HG03064 (cell line): ENCODE measurements around the gene CIB2.

Experiments used
- ATAC-seq: cut with Tn5 transposase; IDR thresholded peaks from one replicate; pipeline ENCODE4 v1.9.1; 2021; ENCODE audit warnings: low read depth; ENCODE audit not compliant: unreplicated experiment

CIB2 gene

GRCh38 chr15:78149805-78150751 lies 18.8 kb upstream of the CIB2 start:
- ATAC-seq, result peak; percentile 15

DNA sequence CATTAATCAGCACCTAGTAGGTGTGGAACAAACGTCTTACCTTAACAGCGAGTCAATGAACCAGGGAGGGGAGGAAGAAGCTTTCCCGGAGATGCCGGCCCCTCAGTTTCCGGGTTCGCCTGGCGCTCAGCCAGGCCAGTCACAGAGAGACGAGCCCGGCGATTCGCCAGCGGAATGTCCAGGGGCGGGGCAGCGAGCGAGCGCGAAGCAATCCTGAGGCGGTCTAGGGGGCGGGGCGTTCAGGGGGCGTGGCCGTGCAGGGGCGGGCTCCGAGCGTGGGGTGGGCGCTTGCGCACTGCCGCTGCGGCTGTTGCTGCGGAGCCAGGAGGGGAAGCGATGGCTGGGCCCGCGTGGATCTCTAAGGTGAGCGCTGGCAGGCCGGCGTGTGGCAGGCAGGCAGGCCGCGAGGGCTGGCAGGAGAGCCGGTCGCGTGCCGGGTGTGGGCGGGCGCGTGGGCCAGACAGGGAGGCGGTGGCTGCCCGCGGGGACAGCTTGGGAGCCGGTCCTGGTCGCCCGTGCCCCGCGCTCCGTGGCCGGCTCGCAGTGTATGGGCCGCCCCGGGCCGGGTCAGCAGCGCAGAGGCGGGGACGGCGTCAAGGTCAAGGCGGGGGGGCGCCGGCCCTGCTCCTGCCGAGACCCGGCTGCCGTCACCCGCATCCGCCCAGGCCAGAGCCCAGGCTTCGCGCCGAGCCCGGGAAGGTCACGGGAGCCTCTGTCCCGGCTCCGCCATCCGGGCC lies 18.0 kb upstream of the CIB2 start, which contains the start of gene IDH3A:
Gene IDH3A (plus strand): TSS at position 295 of the 737 bp plus-strand sequence. CDS start 42 bp downstream, at position 337.
- peak; percentile 59 for ATAC-seq

DNA sequence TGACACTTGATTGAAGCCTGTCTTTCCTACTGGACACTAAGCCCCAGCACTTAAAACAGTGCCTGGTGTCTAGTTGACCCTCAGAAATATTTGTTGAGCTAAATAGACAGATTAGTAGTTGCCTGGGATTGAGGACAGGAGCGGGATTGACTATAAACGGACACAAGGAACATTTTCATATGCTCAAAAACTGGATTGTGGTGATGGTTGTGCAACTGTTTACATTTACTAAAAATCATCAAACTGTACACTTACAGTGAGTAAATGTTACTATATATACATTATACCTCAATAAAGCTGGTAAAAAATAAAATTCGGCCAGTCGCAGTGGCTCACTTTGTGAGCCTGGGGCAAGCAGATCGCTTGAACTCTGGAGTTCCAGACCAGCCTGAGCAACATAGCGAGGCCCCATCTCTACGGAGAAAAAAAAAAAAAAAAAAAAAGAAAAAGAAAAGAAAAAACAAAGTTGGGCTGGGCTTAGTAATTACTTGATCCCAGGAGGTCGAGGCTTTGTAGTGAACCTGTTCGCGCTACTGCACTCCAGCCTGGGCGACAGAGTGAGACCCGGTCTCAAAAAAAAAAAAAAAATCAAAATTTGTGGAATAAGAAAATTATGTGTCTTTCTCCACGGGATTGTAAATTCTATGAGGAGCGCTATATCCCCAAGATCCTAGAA lies 17.3 kb upstream of the CIB2 start:
- no peak for ATAC-seq

- no peak for ATAC-seq
Measured at GRCh38 chr15:78147566-78147965, 16.3 kb upstream of the CIB2 start.

GRCh38 chr15:78146425-78147154 lies 15.3 kb upstream of the CIB2 start:
- no peak for ATAC-seq

DNA sequence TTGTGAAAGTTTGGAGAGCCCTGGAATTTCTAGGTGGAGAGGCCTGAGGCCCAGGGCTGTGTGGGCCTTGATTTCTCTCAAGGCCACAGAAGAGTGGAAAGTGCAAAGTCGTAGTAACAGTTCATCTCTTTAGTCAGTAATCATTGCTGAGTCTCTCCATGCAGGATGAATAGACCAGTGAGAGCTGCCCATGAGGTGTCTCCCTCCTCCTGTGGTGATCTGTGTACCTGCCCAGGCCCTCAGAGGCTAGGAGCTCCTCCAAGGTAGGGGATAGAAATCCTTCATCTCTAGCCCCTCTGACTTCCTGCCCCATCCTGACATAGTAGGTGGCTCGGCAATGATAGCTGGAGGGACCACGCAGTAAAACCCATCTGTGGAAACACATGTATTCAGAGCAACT lies 11.1 kb upstream of the CIB2 start:
- no peak for ATAC-seq

GRCh38 chr15:78140292-78140691 lies 9.0 kb upstream of the CIB2 start:
- ATAC-seq, result no peak

GRCh38 chr15:78139578-78139977 lies 8.3 kb upstream of the CIB2 start:
- ATAC-seq, result no peak

DNA sequence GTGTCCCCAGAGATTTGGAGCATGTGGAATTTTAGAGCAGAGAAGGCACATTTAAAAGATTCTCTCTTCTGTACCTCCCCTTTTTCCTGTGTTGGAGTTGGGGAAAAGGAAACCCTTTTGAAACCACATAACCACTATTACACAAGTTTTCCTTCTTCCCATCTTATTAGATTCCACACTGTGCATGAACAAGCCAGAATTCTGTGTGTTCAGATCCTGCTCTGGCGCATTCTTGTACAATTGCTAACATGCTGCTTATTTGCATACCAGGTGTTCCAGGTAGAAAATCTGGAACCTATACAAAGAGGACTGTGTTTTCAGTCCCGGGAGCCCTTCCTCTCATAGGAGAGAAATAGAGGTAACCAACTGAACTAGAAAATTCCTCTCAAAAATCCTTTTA lies 2.6 kb upstream of the CIB2 start:
- no peak for ATAC-seq

DNA sequence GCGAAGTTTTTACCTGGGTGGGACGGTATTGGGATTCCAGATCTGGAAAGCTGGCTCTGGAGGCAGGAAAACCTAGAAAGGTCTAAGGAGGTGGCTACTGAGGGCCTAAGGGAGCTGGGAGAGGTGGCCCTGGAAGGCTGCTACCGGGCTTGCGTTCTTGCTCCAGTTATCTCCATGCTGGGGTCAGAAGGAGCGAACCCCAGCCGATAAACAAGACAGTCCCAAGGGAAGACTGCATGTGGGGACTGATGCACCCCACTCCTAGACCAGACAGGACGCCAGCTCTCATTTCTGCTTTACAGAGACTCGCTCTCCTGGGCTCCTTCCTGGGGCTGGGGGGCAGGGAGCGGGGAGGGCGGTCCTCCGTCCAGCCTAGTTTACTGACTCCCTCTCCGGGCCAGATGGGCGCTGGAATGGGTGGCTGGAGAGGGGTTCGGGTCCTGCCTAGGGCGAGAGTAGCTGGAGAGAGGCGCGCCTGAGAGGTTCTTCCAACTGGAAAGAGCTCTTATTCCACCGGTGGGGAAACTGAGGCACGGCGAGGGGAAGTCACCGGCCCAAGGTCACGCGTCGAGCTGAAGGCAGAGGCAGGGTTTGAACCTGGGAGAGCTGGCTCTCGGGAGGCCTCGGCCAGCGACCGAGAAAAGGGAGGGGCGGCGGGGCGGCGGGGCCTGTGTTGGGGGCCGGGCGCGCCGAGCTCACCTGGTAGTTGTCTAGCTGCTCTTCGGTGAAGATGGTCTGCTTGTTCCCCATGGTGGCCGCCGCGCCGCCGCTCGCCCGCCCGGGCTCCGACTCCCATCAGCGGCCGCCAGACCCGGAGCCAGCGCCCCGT lies 565 bp downstream of the CIB2 start:
- no peak for ATAC-seq

- no peak for ATAC-seq
Measured at GRCh38 chr15:78129751-78130287, 1.4 kb downstream of the CIB2 start.

GRCh38 chr15:78129077-78129750 lies 2.0 kb downstream of the CIB2 start:
- no peak for ATAC-seq

DNA sequence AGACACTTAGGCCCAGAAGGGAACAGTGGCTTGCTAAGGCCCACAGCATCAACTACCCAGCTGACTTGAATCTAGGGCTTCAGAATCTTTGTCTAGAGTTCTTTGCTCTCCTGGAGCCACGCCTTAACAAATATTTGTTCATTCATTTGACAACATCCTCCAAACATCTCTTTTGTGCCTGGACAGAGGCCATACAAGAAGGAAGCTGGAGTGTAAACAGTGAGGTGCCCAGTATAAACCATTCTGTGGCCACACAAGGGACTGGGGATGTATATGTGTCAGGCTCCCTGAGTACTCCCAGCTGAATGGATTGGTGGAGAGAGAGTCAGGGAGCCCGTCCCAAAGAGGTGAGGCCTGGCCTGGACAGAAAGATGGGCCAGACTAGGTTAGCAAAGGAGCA lies 3.4 kb downstream of the CIB2 start:
- no peak for ATAC-seq

DNA sequence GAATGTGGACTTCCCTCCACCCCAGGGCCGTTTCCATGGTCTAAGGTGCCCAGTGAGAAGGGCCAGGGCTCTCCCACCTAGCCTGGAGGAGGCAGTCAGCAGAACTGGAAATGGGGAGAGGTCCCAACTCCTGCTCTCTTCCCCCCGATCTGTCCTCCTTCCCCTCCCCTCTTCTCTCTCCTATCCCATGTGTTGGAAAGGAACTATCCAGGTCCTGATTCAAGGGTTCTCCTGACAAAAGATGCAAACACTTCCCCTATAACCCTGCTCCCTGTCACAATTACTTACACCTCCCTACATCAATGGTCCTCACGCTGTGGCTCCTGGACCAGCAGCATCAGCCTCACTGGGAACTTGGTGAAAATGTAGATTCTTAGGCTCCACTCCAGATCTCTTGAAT lies 6.0 kb downstream of the CIB2 start:
- ATAC-seq, result no peak

DNA sequence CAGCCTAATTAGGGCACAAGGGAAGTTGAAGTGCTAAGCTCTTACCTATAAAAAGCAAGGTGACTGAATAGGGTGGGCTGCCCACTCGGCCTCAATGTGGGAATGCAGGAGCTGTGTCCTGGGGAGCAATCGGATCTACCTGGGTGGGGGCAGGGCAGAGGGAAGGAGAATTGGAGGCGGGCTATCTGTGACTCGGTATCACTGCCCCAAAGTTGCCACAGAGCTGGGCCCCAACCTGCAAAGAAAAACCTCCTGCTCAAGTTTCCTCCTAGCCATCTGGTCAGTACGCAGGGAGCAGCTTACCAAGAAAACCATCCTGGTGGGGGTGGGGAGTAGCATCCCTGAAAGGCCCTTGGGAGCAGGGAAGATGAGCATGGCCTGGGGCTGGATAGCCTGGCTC lies 10.7 kb downstream of the CIB2 start:
- ATAC-seq, result no peak

GRCh38 chr15:78112551-78112950 lies 18.7 kb downstream of the CIB2 start:
- ATAC-seq, result no peak

DNA sequence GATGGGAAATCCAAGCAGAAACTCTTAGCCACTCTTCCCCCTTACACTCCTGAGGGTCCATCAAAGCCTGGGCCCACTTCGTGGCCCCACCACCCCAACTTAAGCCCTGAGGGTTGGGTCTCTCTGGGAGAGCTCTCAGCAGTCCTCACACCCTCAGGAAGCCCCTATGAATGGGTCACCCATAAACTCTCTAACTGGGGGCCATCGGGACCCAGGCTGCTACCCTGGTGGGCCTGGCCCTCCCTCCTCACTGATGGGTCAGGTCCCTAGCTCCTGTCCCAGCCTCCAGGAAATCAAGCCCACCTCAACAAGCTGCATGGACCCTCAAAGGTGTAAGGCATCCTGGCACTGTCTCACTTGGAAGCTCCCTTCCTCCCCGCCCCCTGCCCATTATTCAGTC lies 19.5 kb downstream of the CIB2 start:
- ATAC-seq, result no peak

DNA sequence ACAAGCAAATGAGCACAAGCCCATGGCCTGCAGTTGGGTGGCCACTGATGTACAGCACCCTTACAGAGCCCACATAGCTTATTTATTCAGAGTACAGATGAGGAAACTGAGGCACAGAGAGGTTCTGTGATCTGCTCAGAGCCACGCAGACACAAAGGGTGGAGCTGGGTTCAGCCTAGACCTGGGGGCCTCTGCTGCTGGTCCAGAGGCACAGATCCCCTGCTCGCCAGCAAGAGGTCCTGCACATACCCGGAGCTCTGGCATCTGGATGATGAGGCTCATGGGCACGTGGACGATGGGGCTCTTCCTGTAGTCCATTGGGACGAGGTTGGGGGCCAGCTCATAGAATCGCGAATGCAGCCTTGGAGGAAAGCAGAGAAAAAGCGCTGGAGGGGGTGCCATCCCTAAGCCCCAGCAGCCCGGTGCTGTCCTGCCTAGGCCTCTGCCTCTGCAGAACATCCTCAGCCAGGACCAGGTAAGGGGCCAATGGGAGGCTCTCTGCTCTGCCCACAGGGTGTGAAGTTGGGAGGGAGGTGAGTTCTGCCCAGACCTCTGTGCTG lies 20.2 kb downstream of the CIB2 start:
- no peak for ATAC-seq
